ENCODE measurements around the gene SPDYE4. TPM values are rescaled to one million over a fixed set of nuclear protein-coding genes. Genes with fewer than 3 reads are reported as not detected.

Gene SPDYE4
- total and polyA plus RNA-seq, 4 donors, result not detected

GRCh38 chr17:8718001-8718563 lies 40.3 kb downstream of the SPDYE4 start:
- H3K36me3 ChIP-seq (ENCODE audit: control insufficient read depth in 4 of 4, insufficient read depth in 4 of 4, low read length in 4 of 4), result no peaks in the 10 kb centered on the region
- ATAC-seq (ENCODE audit: insufficient read depth, low FRiP score) (no peak), DNase-seq (no peak)

DNA sequence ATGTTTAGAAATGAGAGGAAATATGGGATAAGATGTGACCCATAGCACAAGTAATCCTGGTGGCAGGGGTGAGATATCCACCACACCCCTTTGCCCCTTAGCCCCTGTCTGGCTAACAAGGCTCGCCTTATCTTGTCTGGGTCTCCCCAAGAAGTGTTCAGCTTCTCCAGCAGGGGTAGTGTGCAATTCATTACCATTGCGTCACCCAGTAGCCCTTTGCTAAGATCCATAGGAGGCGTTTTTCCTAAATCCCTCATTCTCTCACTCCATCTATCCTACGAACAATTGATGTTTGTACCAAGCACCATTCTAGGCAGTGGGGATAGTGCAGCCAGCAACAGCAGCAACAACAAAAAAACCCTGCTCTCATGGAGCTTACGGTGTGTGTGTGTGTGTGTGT lies 44.5 kb downstream of the SPDYE4 start:
- no peaks in the 10 kb centered on the region for H3K27me3 ChIP-seq (ENCODE audit: control insufficient read depth in 3 of 3, insufficient read depth in 3 of 3, low read length in 2 of 3)
- no peak overlapping the region for H3K9ac ChIP-seq (ENCODE audit: insufficient read depth in 1 of 2, low read length in 2 of 2)
- ATAC-seq (ENCODE audit: insufficient read depth, low FRiP score), result no peak
- H3K36me3 ChIP-seq (ENCODE audit: control insufficient read depth in 4 of 4, insufficient read depth in 4 of 4, low read length in 4 of 4), result no peaks in the 10 kb centered on the region
- H3K4me1 ChIP-seq (ENCODE audit: control insufficient read depth in 5 of 5, insufficient read depth in 5 of 5, low read length in 5 of 5), result peaks cover 0 to 21% (median 4%) of the 10 kb centered on the region in 5 donors
- TF ChIP-seq, protein P1, sequence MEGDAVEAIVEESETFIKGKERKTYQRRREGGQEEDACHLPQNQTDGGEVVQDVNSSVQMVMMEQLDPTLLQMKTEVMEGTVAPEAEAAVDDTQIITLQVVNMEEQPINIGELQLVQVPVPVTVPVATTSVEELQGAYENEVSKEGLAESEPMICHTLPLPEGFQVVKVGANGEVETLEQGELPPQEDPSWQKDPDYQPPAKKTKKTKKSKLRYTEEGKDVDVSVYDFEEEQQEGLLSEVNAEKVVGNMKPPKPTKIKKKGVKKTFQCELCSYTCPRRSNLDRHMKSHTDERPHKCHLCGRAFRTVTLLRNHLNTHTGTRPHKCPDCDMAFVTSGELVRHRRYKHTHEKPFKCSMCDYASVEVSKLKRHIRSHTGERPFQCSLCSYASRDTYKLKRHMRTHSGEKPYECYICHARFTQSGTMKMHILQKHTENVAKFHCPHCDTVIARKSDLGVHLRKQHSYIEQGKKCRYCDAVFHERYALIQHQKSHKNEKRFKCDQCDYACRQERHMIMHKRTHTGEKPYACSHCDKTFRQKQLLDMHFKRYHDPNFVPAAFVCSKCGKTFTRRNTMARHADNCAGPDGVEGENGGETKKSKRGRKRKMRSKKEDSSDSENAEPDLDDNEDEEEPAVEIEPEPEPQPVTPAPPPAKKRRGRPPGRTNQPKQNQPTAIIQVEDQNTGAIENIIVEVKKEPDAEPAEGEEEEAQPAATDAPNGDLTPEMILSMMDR (IDR thresholded peaks at IDR 0.05; ENCODE audit: control extremely low read depth, extremely low read depth), result no peak
- 89 to 93% methylated on average over 5 of the region's 5 CpGs for WGBS, 2 donors
- DNase-seq, result no peak
- H3K27ac ChIP-seq (ENCODE audit: low read depth in 1 of 2, low read length in 1 of 2), result no peak overlapping the region
- H3K4me3 ChIP-seq, result no peak overlapping the region
- no peaks in the 10 kb centered on the region for H3K9me3 ChIP-seq (ENCODE audit: control insufficient read depth in 4 of 4, insufficient read depth in 3 of 4, low read length in 3 of 4)

More at GRCh38 chr17:8718001-8718563, 40.3 kb downstream of the SPDYE4 start:
- TF ChIP-seq, protein P1 (IDR thresholded peaks at IDR 0.05; ENCODE audit: control extremely low read depth, extremely low read depth), result no peak
- H3K27me3 ChIP-seq (ENCODE audit: control insufficient read depth in 3 of 3, insufficient read depth in 3 of 3, low read length in 2 of 3), result no peaks in the 10 kb centered on the region
- peaks cover 0 to 14% (median 7%) of the 10 kb centered on the region in 5 donors for H3K4me1 ChIP-seq (ENCODE audit: control insufficient read depth in 5 of 5, insufficient read depth in 5 of 5, low read length in 5 of 5)
- H3K27ac ChIP-seq (ENCODE audit: low read depth in 1 of 2, low read length in 1 of 2), result no peak overlapping the region
- H3K9ac ChIP-seq (ENCODE audit: insufficient read depth in 1 of 2, low read length in 2 of 2), result no peak overlapping the region
- no peaks in the 10 kb centered on the region for H3K9me3 ChIP-seq (ENCODE audit: control insufficient read depth in 4 of 4, insufficient read depth in 3 of 4, low read length in 3 of 4)
- no peak overlapping the region for H3K4me3 ChIP-seq
- WGBS, 2 donors, result 96 to 98% methylated on average over 22 to 37 of the region's 37 CpGs

GRCh38 chr17:8713315-8713714 lies 45.0 kb downstream of the SPDYE4 start:
- no peak overlapping the region for H3K4me3 ChIP-seq
- no peaks in the 10 kb centered on the region for H3K36me3 ChIP-seq (ENCODE audit: control insufficient read depth in 4 of 4, insufficient read depth in 4 of 4, low read length in 4 of 4)
- H3K9ac ChIP-seq (ENCODE audit: insufficient read depth in 1 of 2, low read length in 2 of 2), result no peak overlapping the region
- WGBS, 2 donors, result 79 to 85% methylated on average over 3 of the region's 3 CpGs
- H3K4me1 ChIP-seq (ENCODE audit: control insufficient read depth in 5 of 5, insufficient read depth in 5 of 5, low read length in 5 of 5), result peaks cover 0 to 21% (median 4%) of the 10 kb centered on the region in 5 donors
- no peak overlapping the region for H3K27ac ChIP-seq (ENCODE audit: low read depth in 1 of 2, low read length in 1 of 2)
- no peaks in the 10 kb centered on the region for H3K27me3 ChIP-seq (ENCODE audit: control insufficient read depth in 3 of 3, insufficient read depth in 3 of 3, low read length in 2 of 3)
- TF ChIP-seq, protein P1 (IDR thresholded peaks at IDR 0.05; ENCODE audit: control extremely low read depth, extremely low read depth), result no peak
- no peaks in the 10 kb centered on the region for H3K9me3 ChIP-seq (ENCODE audit: control insufficient read depth in 4 of 4, insufficient read depth in 3 of 4, low read length in 3 of 4)
- no peak for ATAC-seq (ENCODE audit: insufficient read depth, low FRiP score)
- no peak for DNase-seq

GRCh38 chr17:8712698-8713097 lies 45.6 kb downstream of the SPDYE4 start:
- TF ChIP-seq, protein P1 (IDR thresholded peaks at IDR 0.05; ENCODE audit: control extremely low read depth, extremely low read depth), result no peak
- ATAC-seq (ENCODE audit: insufficient read depth, low FRiP score) (no peak), DNase-seq (no peak)
- no peak overlapping the region for H3K9ac ChIP-seq (ENCODE audit: insufficient read depth in 1 of 2, low read length in 2 of 2)
- no peaks in the 10 kb centered on the region for H3K36me3 ChIP-seq (ENCODE audit: control insufficient read depth in 4 of 4, insufficient read depth in 4 of 4, low read length in 4 of 4)
- H3K4me1 ChIP-seq (ENCODE audit: control insufficient read depth in 5 of 5, insufficient read depth in 5 of 5, low read length in 5 of 5), result peaks cover 0 to 24% (median 4%) of the 10 kb centered on the region in 5 donors
- H3K9me3 ChIP-seq (ENCODE audit: control insufficient read depth in 4 of 4, insufficient read depth in 3 of 4, low read length in 3 of 4), result no peaks in the 10 kb centered on the region
- no peak overlapping the region for H3K27ac ChIP-seq (ENCODE audit: low read depth in 1 of 2, low read length in 1 of 2)
- no peak overlapping the region for H3K4me3 ChIP-seq
- H3K27me3 ChIP-seq (ENCODE audit: control insufficient read depth in 3 of 3, insufficient read depth in 3 of 3, low read length in 2 of 3), result no peaks in the 10 kb centered on the region
